Measurements from ENCODE around the gene MARK3.

The MARK3 gene

DNA sequence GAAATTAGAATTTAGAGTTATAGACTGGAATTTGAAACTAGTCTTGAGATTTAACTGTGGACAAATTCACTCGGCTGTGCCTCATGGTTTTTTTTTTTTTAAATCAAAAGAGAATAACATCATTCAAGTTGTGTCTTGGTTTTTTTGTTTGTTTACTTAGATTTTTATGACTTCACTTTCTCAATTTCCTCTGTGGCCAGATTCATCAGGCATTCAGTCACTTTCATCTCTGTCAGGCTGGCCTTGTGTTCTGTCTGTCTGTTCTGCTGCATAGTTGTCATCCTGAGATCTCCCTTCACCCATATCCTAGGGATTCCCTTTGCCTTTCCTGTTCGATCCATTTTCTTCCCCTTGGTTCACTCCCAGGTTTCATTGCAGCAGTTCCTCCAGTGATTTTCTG lies 10.0 kb downstream of the MARK3 start:
- DNase-seq (ENCODE audit: low spot score), result no peak

DNA sequence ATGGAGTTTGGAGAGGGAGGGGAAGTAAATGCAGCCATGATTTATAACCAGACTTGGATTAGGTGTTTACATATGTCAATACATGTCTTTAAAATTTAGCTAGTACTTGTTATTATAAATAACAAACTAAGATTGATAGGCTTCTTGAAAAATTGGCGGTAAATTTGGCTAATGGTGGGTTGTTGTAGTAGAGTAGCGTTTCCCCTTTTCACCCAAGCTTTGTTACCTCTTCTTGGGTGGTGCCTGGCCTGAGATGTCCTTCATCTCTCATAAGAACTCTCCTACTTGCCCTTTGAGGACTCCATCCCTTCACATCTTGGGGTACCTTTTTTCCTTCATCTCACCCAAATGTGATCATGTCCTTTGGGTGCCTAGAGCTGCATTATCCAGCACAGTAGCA lies 11.2 kb downstream of the MARK3 start:
- DNase-seq (ENCODE audit: low spot score), result no peak

DNA sequence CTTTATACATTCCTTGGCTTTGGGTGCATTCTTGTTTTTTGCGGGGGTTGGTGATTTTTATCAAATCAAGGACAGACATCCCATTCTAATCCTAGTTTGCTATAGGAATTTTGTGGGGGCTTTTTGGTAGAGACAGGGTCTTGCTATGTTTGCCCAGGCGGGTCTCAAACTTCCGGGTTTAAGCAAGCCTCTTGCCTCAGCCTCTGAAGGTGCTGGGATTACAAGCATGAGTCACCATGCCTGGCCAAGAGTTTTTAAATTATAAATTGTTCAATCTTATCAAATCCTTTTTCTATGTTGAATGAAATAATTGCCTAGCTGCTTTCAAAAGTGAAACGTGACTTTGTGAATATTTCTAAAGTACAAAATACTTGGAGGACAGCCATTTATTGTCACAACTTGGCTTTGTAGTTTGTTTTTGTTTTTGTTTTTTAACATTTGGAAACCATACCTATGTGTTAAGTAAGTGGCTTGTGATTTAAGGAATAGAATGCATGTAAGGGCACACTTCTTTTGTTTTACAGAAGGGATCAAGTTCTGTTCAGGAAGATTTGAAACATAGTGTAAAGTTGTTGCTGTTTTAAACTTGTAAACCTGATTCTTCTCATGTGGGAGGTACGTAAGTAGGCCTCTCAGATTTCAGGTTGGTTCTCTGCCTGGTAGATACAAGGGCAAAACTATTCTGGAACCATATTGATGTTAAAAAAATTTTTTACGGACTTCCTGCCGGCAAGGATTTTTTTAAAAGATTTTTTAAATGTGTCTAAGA lies 13.4 kb downstream of the MARK3 start:
- DNase-seq (ENCODE audit: low spot score), result no peak

- DNase-seq (ENCODE audit: low spot score), result no peak
These were observed 15.3 kb downstream of the MARK3 start for GRCh38 chr14:103400537-103400936.

DNA sequence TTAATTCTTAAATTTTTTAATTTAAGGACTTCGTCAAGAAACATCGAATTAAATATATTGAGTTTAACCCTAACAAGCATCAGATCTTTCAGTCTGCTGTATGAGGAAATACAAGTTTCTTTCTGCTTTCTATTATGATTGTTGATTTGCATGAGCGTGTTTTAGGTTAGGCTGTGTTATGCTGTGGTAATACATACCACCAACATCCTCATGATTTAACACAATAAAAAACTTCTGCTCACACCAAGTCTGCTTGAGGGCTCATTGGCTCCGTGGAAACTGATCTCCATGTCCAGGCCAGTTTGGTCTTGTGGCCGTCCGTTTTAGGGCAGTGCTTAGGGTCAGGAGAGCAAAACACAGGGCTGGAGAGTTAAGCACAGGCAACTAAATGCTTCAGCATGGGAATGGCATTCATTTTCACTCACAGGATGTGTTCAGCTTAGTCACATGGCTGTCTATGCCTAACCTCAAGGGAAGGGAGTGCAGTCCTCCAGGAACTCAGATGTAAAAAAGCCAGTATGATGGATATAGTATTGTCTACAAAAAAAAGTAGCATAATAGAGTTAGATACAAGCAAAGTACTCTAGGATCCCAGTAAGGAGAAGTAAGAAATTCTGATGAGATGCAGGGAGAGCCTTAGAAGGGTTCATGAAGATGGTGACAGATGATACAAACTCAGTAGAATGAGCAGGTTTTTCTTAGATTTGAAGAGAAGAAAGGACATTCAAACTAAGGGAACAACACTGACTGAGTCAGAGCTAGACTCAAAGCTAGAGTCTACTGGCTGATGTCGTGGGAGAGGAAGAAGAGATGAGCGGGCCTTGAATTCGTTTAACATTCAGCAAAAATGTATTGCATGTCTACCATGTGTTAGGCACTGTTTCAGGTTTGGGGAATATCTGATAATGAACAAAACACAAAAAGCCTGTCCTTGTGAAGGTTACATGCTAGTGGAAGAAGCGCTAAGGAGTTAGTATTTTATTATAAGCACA lies 16.3 kb downstream of the MARK3 start:
- no peak for DNase-seq (ENCODE audit: low spot score)

- DNase-seq (ENCODE audit: low spot score), result no peak
These were observed 17.5 kb downstream of the MARK3 start for GRCh38 chr14:103402695-103403094.

DNA sequence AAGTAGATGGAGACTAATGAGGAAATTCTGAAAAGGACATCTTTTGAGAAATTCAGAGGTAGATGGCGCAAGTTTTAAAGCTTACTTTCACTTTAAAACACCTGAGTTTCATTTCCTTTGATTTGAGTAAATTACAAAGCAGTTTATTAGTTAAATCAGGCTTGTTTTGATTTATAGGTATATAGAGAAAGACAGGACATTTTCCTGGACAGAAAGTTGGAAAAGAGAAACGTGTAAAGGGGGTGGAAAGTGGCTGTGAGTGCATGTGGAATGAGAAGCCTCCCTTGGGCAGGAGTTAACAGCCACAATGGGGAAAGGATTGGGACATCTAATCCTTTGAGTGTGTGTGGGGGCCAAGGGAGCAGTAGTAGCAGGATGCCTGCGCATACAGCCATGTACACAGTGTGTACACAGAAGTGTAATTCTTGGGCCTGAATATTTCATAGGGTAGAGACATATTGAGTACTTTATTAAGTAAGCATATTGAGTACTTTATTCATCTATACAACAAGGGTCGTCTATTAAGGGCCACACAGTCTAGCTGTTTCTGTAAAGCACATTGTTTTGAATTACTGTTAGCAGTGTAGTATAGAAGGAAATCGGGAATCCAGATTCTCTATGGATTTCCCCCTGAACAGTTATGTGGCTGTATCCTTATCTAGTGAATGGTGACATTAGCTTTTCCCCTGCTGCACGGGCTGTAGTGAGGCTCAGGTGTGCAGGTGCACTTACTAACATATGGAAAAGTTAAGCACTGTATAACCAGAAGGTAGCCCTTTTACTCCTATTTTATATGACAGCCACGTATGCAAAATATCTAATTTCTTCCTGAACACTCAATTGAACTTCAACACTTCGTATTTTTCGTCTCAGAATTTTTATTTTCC lies 19.1 kb downstream of the MARK3 start:
- no peak for DNase-seq (ENCODE audit: low spot score)

DNA sequence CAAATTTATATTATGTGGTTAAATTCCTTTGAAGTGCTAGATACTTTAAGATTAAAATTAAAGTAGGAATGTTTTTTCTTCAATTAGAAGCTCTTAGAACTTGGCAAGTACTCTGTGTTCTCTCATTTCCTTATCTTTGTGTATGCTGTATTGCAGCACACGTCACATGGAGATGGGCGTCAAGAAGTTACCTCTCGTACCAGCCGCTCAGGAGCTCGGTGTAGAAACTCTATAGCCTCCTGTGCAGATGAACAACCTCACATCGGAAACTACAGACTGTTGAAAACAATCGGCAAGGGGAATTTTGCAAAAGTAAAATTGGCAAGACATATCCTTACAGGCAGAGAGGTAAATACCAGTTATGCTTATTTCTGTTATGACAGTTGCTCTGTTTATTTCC lies 19.7 kb downstream of the MARK3 start:
- DNase-seq (ENCODE audit: low spot score), result no peak

- peak; percentile 43 for DNase-seq (ENCODE audit: low spot score)
These were observed 23.4 kb downstream of the MARK3 start for GRCh38 chr14:103408491-103409155.

- no peak for DNase-seq (ENCODE audit: low spot score)
These were observed 31.7 kb downstream of the MARK3 start for GRCh38 chr14:103416916-103417315.

- DNase-seq (ENCODE audit: low spot score), result no peak
These were observed 33.2 kb downstream of the MARK3 start for GRCh38 chr14:103418481-103418818.

- no peak for DNase-seq (ENCODE audit: low spot score)
These were observed 36.3 kb downstream of the MARK3 start for GRCh38 chr14:103421556-103421955.

DNA sequence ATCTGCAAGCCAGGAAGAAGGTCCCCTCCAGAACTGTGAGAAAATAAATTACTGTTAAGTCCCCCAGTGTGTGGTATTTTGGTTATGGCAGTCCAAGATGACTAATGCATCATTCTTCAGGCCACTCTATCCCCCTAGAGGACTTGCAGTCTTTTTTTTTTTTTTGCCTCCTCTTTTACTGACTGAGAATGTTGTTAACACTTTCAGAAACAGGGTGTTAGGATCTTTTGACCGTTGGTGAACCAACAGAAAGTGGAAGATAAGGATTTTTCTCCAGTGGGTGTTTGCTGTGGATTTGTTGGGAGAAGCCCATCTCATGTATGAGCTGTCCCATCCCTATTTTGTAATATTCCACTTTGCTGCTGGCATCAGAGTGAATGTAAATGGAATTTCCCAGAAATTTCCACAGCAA lies 37.8 kb downstream of the MARK3 start:
- no peak for DNase-seq (ENCODE audit: low spot score)

DNA sequence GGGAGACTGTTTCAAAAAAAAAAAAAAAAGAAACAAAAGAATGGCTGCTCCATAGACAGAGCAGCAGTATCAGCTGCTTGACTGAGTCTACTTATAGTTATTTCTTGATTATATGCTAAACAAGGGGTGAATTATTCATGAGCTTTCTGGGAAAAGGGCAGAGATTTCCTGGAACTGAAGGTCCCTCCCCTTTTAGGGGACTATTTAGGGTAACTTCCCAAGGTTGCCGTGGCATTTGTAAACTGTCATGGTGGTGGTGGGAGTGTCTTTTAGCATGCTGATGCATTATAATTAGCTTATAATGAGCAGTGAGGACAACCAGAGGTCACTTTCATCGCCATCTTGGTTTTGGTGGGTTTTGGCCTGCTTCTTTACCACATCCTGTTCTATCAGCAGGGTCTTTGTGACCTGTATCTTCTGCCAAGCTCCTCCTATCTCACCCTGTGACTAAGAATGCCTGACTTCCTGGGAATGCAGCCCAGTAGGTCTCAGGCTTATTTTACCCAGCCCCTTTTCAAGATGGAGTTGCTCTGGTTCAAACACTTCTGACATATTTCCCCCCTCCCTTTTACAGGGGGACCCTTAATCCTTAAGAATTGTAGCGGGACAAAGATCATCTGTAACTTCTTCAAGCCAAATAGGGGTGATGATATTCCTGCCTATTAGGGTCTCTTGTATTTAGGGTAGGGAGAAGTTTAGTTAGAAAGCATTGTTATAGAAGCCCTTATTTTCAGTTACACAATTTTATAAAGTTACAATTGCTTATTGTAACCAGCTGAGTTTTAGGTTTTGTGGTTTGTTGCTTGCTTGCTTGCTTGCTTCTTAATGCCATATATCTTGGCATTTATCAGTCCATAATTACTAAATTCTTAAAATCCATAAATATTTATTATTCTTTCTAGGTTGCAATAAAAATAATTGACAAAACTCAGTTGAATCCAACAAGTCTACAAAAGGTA lies 42.5 kb downstream of the MARK3 start:
- no peak for DNase-seq (ENCODE audit: low spot score)

DNA sequence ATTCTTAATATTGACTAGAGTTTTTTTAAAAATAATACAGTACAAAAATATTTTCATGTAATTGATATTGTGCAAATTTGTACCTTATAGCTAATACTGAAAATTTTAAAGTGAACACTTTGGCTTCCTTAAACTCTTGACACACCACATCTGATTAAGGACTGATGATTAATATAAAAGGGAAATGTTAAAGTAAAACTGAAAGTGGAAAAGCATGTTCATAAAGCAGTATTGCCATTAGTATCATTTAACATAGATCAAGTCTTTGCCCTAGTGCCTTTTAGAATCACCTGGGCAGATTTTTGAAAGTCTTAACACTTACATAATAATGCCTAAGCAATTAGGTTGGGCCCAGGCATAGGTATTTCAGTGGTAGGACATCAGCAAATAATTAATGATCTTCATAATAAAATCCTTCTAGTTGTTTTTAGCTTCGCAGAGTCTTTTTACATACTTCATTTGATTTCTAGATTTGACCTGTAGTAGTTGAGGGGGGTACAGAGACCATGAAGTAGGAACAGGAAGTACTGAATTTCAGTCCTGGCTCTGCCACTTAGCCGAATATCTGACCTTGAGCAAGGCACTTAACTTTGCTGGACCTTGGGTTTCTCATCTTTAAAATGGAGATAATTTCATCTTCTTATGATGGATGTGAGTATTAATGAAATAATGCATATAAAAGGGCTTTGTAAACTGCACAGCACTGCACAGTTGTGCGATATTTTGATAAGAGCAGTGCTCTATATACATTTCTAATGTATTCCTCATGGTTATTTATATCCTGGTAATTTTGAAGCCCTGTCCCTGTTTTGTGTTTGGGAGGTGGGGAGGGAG lies 43.7 kb downstream of the MARK3 start:
- no peak for DNase-seq (ENCODE audit: low spot score)

GRCh38 chr14:103430358-103430757 lies 45.1 kb downstream of the MARK3 start:
- no peak for DNase-seq (ENCODE audit: low spot score)

- no peak for DNase-seq (ENCODE audit: low spot score)
These were observed 47.4 kb downstream of the MARK3 start for GRCh38 chr14:103432627-103433026.

GRCh38 chr14:103433916-103434563 lies 48.8 kb downstream of the MARK3 start:
- DNase-seq (ENCODE audit: low spot score), result no peak

DNA sequence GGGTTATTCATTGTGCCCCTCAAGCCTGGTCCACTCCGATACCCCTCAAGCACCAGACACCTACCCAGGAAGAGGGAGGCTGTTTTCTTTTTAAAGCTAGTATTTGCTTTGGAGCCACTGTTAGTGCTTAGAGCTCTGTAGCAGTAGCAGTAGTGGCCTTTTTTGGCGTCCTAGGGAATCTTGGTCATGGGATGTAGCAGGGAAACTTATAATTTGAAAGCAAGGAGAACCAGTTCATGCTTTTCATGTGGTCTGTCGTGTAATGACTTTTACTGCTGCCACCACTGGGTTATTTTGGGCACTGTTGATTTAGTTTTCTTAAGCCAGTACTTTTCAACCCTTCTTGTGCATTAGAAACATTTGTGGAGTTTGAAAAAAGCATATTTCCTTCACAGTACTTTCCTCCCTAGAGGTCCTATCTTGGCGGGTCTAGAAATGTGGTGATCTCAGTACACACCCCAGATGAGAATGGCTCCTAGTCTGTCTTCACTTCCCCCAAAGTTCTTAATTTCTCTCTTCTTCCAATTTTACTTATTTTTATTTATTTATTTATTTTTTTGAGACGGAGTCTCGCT lies 49.7 kb downstream of the MARK3 start:
- DNase-seq (ENCODE audit: low spot score), result no peak

All from cerebellar cortex (tissue), 1 donor.